ENCODE results near the gene ARNT2.

GRCh38 chr15:80374441-80374840, 29.7 kb upstream of the ARNT2 start:
- TF ChIP-seq, protein P1, sequence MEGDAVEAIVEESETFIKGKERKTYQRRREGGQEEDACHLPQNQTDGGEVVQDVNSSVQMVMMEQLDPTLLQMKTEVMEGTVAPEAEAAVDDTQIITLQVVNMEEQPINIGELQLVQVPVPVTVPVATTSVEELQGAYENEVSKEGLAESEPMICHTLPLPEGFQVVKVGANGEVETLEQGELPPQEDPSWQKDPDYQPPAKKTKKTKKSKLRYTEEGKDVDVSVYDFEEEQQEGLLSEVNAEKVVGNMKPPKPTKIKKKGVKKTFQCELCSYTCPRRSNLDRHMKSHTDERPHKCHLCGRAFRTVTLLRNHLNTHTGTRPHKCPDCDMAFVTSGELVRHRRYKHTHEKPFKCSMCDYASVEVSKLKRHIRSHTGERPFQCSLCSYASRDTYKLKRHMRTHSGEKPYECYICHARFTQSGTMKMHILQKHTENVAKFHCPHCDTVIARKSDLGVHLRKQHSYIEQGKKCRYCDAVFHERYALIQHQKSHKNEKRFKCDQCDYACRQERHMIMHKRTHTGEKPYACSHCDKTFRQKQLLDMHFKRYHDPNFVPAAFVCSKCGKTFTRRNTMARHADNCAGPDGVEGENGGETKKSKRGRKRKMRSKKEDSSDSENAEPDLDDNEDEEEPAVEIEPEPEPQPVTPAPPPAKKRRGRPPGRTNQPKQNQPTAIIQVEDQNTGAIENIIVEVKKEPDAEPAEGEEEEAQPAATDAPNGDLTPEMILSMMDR (IDR thresholded peaks at IDR 0.05; ENCODE audit: low read depth, low read length), result no peak
- no peak for TF ChIP-seq POLR2A (IDR thresholded peaks at IDR 0.05; ENCODE audit: extremely low read depth, insufficient read length)
- no peak for TF ChIP-seq MYC (IDR thresholded peaks at IDR 0.05; ENCODE audit: low read depth, low read length)
- TF ChIP-seq MAX (IDR thresholded peaks at IDR 0.05; ENCODE audit: low read depth, low read length), result no peak

Measured in NB4 (cell line).